Heart left ventricle (tissue), 16 donors: ENCODE measurements around the gene CLMN. TPM values are rescaled to one million over a fixed set of nuclear protein-coding genes. Genes with fewer than 3 reads are reported as not detected.
A peak's percentile ranks its signal among the peaks of the same experiment; 100 is the strongest.

ENCODE experiments used
- ATAC-seq, 4 donors: fragments of 200-7000 bp; cut with Tn5 transposase; one replicate each; pipeline ENCODE4 v1.9.1; 2020 to 2022; ENCODE audit warnings: moderate library complexity in 4 of 4, mild to moderate bottlenecking in 3 of 4, moderate number of reproducible peaks in 1 of 4
- DNase-seq, 5 donors: peaks; one replicate each; pipeline ENCODE4 v3.0.0-alpha.2; 2020
- H3K27ac ChIP-seq, 12 donors: fragments of 200-600 bp; sonication (generic) in 4 of 12; one replicate each; pipeline versions ENCODE4 v1.5.0 to v1.8.0; 2016 to 2022; ENCODE audit warnings: mild to moderate bottlenecking in 2 of 12
- H3K27me3 ChIP-seq, 9 donors: fragments of 200-600 bp; sonication (generic) in 2 of 9; one replicate each; pipeline versions ENCODE4 v1.5.1 to v1.8.0; 2016 to 2022; ENCODE audit warnings: mild to moderate bottlenecking in 3 of 9
- H3K36me3 ChIP-seq, 9 donors: fragments of 200-600 bp; sonication (generic) in 2 of 9; one replicate each; pipeline versions ENCODE4 v1.5.0 to v1.8.0; 2018 to 2022; ENCODE audit warnings: mild to moderate bottlenecking in 2 of 9
- H3K4me1 ChIP-seq, 12 donors: fragments of 200-600 bp; sonication (generic) in 4 of 12; one replicate each; pipeline versions ENCODE4 v1.5.0 to v1.8.0; 2016 to 2022; ENCODE audit warnings: mild to moderate bottlenecking in 3 of 12
- H3K4me3 ChIP-seq, 12 donors: fragments of 200-600 bp; sonication (generic) in 4 of 12; one replicate each; pipeline versions ENCODE4 v1.5.0 to v1.8.0; 2017 to 2022; ENCODE audit warnings: mild to moderate bottlenecking in 9 of 12, moderate library complexity in 4 of 12
- H3K9me3 ChIP-seq, 12 donors: fragments of 200-600 bp; sonication (generic) in 4 of 12; one replicate each; pipeline versions ENCODE4 v1.5.0 to v1.8.0; 2016 to 2022; ENCODE audit warnings: mild to moderate bottlenecking in 1 of 12
- CTCF ChIP-seq, 12 donors: fragments of 200-600 bp; sonication (generic) in 4 of 12; IDR thresholded peaks; one replicate each; pipeline versions ENCODE4 v1.5.0 to v1.8.0; 2018 to 2022; ENCODE audit warnings: antibody characterized with exemption in 12 of 12, mild to moderate bottlenecking in 5 of 12
- POLR2A ChIP-seq, 2 donors: fragments of 450-650 bp; IDR thresholded peaks; one replicate each; pipeline ENCODE4 v1.6.1; 2017; ENCODE audit warnings: antibody characterized with exemption in 2 of 2, mild to moderate bottlenecking in 2 of 2, moderate library complexity in 2 of 2
- WGBS, 4 donors: extraction: QIAGEN DNeasy Blood & Tissue Kit in 2 of 4; methylation state at CpG; one replicate each; pipeline versions ENCODE4 v1.1.5 to v1.1.7; 2013 to 2018; 5-methylcytosine and 5-hydroxymethylcytosine counted together
- intact Hi-C, 10 donors: fragments of 100-400 bp; cut with DNase I; formaldehyde crosslinking; loops; one replicate each; pipeline versions ENCODE4 v1.11.1 to v1.14.2; 2022
- polyA plus RNA-seq, 2 donors: library from polyadenylated mRNA; stranded (reverse); fragments of 200-250 nt; gene quantifications; one replicate each; pipeline ENCODE4 v1.2.3, GENCODE V29; 2013
- total RNA-seq, 9 donors: library from RNA; depleted of rRNA in 2 of 9; stranded (reverse); fragments of >200 nt in 2 of 9; fragmentation: NEBNext Ultra II Directional in 3 of 9; extraction: Animal tissue kit (Norgen Biotek cat#: 25700) in 3 of 9; gene quantifications; one replicate each; pipeline versions ENCODE4 v1.1.0 to v1.2.4, GENCODE V29; 2016 to 2023
- donor health status: ischemic (EF 13 %, LVEDD 7.1; RV severe dilation, severe dysfunction).
- donor health status: healthy with polysubstance abuse.
- donor health status: DM: no; HTN: yes; CAD: no.
- donor health status: DM: no; HTN: no; CAD: no.
- donor health status: ischemic (EF 25% LVEDD 6.9; RV normal size, moderate dysfunction).
- donor health status: ischemic (EF 25% LVEDD 5.7; RV mildly dilated, moderate dysfunction).
- donor health status: healthy.
- donor health status: DM: yes; HTN: yes; CAD: no.
- donor health status: ischemic (EF 35%, LVEDD 5.7; RV mildly dilated, moderate dysfunction).
- donor health status: nonischemic (EF 11% LVEDD 7.7; RV severe dilation, severe dysfunction).
- donor health status: DM: yes; HTN: yes; CAD: no.
- donor health status: PGD.
- donor health status: ischemic (EF 29% LVEDD 5.4; RV normal size, mild dysfunction).
- donor health status: nonischemic (EF 23%, LVEDD 6.1; RV moderate dilation, normal function).

Gene CLMN
- total and polyA plus RNA-seq, 11 donors = 3.1 to 10.2 (median 6.7) TPM

GRCh38 chr14:95349241-95349640 is 29.5 kb upstream of the CLMN start:
- Histone ChIP-seq H3K27ac (no peak overlapping the region), H3K4me1 (no peaks in the 10 kb centered on the region), H3K27me3 (no peaks in the 10 kb centered on the region), H3K9me3 (peaks cover 0 to 7% (median 3%) of the 10 kb centered on the region in 12 donors), H3K4me3 (no peak overlapping the region), H3K36me3 (no peaks in the 10 kb centered on the region)
- ATAC-seq (no peak), DNase-seq (no peak)
- intact Hi-C loops = no loop called here
- TF ChIP-seq CTCF (IDR thresholded peaks at IDR 0.05) (no peak), POLR2A (IDR thresholded peaks at IDR 0.05) (no peak)
- 90 to 94% (median 92%) methylated on average over 6 of the region's 6 CpGs for WGBS, 4 donors

- no peak for TF ChIP-seq POLR2A (IDR thresholded peaks at IDR 0.05)
- no peak for TF ChIP-seq CTCF (IDR thresholded peaks at IDR 0.05)
Observed at GRCh38 chr14:95348395-95349080, 28.8 kb upstream of the CLMN start.

DNA sequence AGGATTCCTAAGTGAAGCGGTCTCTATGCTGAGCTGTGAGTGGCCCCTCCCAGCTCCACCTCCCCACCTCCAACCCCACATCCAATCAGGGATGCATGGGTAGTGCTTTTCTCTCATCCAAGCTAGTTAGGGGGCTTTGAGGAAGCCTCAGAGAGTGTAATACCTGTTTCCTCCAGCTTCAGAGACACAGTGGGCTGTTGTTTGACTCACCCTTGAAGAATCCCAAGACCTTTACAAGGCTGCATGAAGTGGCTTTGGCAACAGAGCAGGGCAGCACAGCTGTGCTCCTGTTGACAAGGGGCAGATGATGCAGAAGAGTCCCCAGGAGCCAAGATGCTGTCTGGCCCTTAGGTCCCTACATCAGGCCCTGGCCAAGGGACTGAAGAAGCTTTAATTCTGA is 27.1 kb upstream of the CLMN start:
- TF ChIP-seq POLR2A (IDR thresholded peaks at IDR 0.05) (no peak), CTCF (IDR thresholded peaks at IDR 0.05) (no peak)
- H3K4me1 ChIP-seq = peaks cover 0 to 2% (median 0%) of the 10 kb centered on the region in 12 donors
- no peak overlapping the region for H3K27ac ChIP-seq
- ATAC-seq (peak in 2 of 4 donors; percentile 31 to 39), DNase-seq (no peak)
- H3K36me3 ChIP-seq = no peaks in the 10 kb centered on the region
- intact Hi-C loops = no loop called here
- H3K9me3 ChIP-seq = no peaks in the 10 kb centered on the region
- H3K27me3 ChIP-seq = no peaks in the 10 kb centered on the region
- no peak overlapping the region for H3K4me3 ChIP-seq
- 89 to 98% (median 93%) methylated on average over 1 of the region's 1 CpG for WGBS, 4 donors

More at GRCh38 chr14:95348395-95349080, 28.8 kb upstream of the CLMN start:
- DNase-seq (no peak), ATAC-seq (no peak)
- 77 to 83% (median 82%) methylated on average over 10 of the region's 10 CpGs for WGBS, 4 donors
- Histone ChIP-seq H3K36me3 (no peaks in the 10 kb centered on the region), H3K4me1 (no peaks in the 10 kb centered on the region), H3K27me3 (no peaks in the 10 kb centered on the region), H3K4me3 (no peak overlapping the region), H3K9me3 (peaks cover 0 to under 1% (median 0%) of the 10 kb centered on the region in 12 donors), H3K27ac (no peak overlapping the region)
- intact Hi-C loops = no loop called here

GRCh38 chr14:95346266-95346665 is 26.6 kb upstream of the CLMN start:
- no peak overlapping the region for H3K4me3 ChIP-seq
- no peak overlapping the region for H3K27ac ChIP-seq
- no peak for DNase-seq
- H3K9me3 ChIP-seq = no peaks in the 10 kb centered on the region
- H3K36me3 ChIP-seq = no peaks in the 10 kb centered on the region
- no peaks in the 10 kb centered on the region for H3K27me3 ChIP-seq
- WGBS, 4 donors = 91 to 94% (median 94%) methylated on average over 8 of the region's 8 CpGs
- H3K4me1 ChIP-seq = peaks cover 0 to 3% (median 0%) of the 10 kb centered on the region in 12 donors
- intact Hi-C loops = no loop called here
- ATAC-seq = no peak
- TF ChIP-seq POLR2A (IDR thresholded peaks at IDR 0.05) (no peak), CTCF (IDR thresholded peaks at IDR 0.05) (no peak)
